ENCODE results near the gene PIK3CD. TPM values are rescaled to one million over a fixed set of nuclear protein-coding genes. Genes with fewer than 3 reads are reported as not detected.

Gene PIK3CD
- total and polyA plus RNA-seq, 10 donors: 26.8 to 186 (median 100.0) TPM

DNA sequence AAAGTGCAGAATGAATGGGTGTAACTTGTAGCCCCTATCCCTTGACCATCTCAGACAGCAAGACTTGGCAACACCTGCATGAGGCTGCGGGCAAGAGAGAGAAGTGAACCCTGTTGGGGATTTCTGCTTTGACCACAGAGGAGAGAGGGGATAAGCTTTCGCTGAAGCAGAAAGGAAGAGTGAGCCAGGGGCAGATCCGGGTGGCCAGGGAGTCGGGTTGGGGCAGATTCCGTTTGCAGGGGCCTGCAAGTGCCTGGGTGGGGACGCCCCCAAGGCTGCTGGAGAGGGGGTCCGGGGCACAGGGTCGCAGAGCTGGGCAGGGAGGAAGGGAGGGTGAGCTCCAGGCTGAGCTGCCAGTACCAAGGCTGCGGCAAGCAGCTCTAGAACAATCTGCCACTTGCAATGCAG lies 25.3 kb upstream of the PIK3CD start:
- intact Hi-C loops (cut with DNase I; ENCODE audit: low total_unique reads): loop anchor here (5.0 to 10.0 kb wide), 2 partner anchors 101 to 239 kb away; no protein-coding TSS in a partner anchor
- WGBS, 5 donors: 16 to 41% (median 28%) methylated on average over 8 to 9 of the region's 9 CpGs
- Histone ChIP-seq H3K4me3 (peak overlapping the region in 7 of 8 donors; percentile 16 to 75 (median 41)), H3K27ac (peak overlapping the region in 6 of 8 donors; percentile 68 to 96 (median 88)), H3K36me3 (no peaks in the 10 kb centered on the region), H3K9me3 (no peaks in the 10 kb centered on the region), H3K27me3 (replicated peaks in 1 of 7) (peaks cover 0 to 10% (median 0%) of the 10 kb centered on the region in 7 donors), H3K4me1 (peaks cover 24 to 67% (median 54%) of the 10 kb centered on the region in 6 donors)
- DNase-seq: peak; percentile 87
- TF ChIP-seq, protein P1, sequence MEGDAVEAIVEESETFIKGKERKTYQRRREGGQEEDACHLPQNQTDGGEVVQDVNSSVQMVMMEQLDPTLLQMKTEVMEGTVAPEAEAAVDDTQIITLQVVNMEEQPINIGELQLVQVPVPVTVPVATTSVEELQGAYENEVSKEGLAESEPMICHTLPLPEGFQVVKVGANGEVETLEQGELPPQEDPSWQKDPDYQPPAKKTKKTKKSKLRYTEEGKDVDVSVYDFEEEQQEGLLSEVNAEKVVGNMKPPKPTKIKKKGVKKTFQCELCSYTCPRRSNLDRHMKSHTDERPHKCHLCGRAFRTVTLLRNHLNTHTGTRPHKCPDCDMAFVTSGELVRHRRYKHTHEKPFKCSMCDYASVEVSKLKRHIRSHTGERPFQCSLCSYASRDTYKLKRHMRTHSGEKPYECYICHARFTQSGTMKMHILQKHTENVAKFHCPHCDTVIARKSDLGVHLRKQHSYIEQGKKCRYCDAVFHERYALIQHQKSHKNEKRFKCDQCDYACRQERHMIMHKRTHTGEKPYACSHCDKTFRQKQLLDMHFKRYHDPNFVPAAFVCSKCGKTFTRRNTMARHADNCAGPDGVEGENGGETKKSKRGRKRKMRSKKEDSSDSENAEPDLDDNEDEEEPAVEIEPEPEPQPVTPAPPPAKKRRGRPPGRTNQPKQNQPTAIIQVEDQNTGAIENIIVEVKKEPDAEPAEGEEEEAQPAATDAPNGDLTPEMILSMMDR (IDR thresholded peaks at IDR 0.05 in 8 of 11, conservative IDR thresholded peaks at IDR 0.05 in 3 of 11): no peak
- peak in 2 of 3 donors; percentile 24 to 51 for TF ChIP-seq POLR2AphosphoS5 (IDR thresholded peaks at IDR 0.05)

DNA sequence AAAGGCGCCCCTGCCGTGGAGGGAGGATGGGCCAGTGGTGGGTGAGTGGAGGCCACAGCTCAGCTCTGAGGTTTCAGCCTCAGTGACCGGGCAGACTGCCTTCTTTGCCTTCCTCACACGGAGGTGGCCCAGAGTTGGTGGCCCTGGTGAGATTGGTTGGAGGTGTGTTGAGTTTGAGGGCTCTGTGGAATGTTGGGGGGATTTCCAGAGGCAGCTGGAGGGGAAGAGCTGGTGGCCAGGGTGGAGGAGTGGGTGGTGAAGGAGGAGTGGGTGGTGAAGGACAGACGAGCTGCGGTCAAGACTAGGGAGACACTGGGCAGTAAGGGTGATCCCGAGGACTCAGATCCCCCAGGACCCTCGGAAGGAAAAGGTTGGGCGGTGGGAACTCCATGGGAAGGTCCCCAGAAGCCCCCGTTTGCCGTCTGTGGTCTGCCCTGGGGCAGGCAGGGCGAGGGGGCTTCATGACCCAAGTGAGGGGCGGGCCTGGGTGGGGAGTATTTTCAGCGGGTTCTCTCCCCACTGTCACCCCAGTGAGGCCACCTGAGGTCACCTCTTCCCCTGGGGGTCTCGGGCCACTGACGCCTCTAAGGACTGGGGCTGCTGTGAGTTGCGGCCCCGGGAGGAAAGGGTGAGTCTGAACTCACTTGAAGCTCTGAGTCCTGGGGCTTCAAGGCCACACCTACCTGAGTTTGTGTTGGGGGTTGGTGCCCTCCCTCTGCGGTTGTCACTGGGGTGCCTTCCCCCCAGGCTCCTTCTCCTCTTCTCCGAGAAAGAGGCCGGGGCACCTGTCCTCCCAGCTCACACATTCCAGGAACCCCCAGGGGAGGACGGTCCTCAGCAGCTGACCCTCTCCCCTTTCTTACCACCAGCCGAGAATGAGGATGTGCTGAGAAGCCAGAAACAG lies 22.7 kb upstream of the PIK3CD start:
- no peaks in the 10 kb centered on the region for H3K9me3 ChIP-seq
- H3K36me3 ChIP-seq: no peaks in the 10 kb centered on the region
- WGBS, 5 donors: 28 to 48% (median 34%) methylated on average over 21 to 23 of the region's 23 CpGs
- H3K4me1 ChIP-seq: peaks cover 24 to 90% (median 58%) of the 10 kb centered on the region in 6 donors
- peaks cover 0 to 10% (median 0%) of the 10 kb centered on the region in 7 donors for H3K27me3 ChIP-seq (replicated peaks in 1 of 7)
- DNase-seq: peak; percentile 91
- intact Hi-C loops (cut with DNase I; ENCODE audit: low total_unique reads): loop anchor here (5.0 to 10.0 kb wide), 2 partner anchors 99 to 236 kb away; no protein-coding TSS in a partner anchor
- H3K27ac ChIP-seq: peak overlapping the region; percentile 77 to 96 (median 90)
- peak overlapping the region; percentile 30 to 75 (median 50) for H3K4me3 ChIP-seq
- TF ChIP-seq POLR2AphosphoS5 (IDR thresholded peaks at IDR 0.05) (peak in 1 of 3 donors; percentile 39), POLR2A (IDR thresholded peaks at IDR 0.05) (no peak)
- TF ChIP-seq, protein P1 (IDR thresholded peaks at IDR 0.05 in 8 of 11, conservative IDR thresholded peaks at IDR 0.05 in 3 of 11): no peak

DNA sequence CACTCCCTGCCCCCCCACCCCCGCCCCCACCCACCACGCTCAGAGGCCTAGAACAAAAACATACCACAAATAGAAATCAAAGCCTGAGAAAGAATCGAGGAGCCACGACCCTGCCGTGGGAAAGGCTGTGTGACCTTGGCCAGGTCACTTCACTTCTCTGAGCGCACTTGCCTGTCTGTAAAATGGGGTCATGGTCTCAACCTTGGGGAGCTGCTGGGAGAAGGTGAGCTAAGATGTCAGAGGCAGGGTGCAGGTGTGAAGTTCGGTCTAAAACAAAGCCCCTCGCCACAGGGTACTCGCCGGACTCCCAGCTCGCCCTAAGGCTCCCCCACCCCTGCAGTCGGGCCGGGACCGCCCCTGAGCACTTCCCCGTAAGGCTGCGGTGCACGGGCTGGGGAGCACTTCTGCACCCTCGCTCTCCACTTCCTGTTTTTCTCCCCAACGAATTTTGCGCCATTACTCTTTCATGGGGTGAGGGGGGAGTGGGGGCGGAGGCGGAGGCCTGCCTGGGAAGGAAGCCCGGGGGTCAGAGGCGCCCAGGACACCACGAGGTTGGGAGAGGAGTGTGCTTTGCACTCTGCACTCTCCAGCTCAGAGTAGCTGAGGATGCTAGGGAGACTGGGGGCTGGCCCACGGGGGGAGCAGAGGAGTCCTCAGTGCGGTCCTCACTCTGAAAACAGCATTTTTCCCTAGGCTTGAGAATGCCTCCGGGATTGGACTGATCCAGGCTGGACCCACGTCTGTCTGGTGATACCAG lies 21.9 kb upstream of the PIK3CD start:
- TF ChIP-seq POLR2AphosphoS5 (IDR thresholded peaks at IDR 0.05) (peak; percentile 81 to 91 (median 86)), POLR2A (IDR thresholded peaks at IDR 0.05) (no peak)
- TF ChIP-seq, protein P1 (IDR thresholded peaks at IDR 0.05 in 8 of 11, conservative IDR thresholded peaks at IDR 0.05 in 3 of 11): peak in 2 of 11 experiments; percentile 21 to 28
- Histone ChIP-seq H3K36me3 (no peaks in the 10 kb centered on the region), H3K4me3 (peak overlapping the region; percentile 30 to 75 (median 50)), H3K9me3 (no peaks in the 10 kb centered on the region), H3K27me3 (replicated peaks in 1 of 7) (peaks cover 0 to 10% (median 0%) of the 10 kb centered on the region in 7 donors), H3K27ac (peak overlapping the region; percentile 77 to 96 (median 90)), H3K4me1 (peaks cover 24 to 93% (median 58%) of the 10 kb centered on the region in 6 donors)
- intact Hi-C loops (cut with DNase I; ENCODE audit: low total_unique reads): loop anchor here (5.0 to 10.0 kb wide), 2 partner anchors 98 to 235 kb away; no protein-coding TSS in a partner anchor
- DNase-seq: peak; percentile 98
- 9 to 18% (median 13%) methylated on average over 13 to 29 of the region's 29 CpGs for WGBS, 5 donors
